OCI-LY1 (cell line): Measurements from ENCODE around the gene MTX3.

Experiments
- CTCF ChIP-seq: fragments of 200-600 bp; sonication (generic), shearing (Covaris generic); IDR thresholded peaks from 2 replicates; pipeline ENCODE4 v1.5.1; 2017; ENCODE audit warnings: mild to moderate bottlenecking, antibody characterized with exemption, low read length, moderate library complexity, mixed read lengths
- EZH2 ChIP-seq: fragments of 200-600 bp; sonication (generic), shearing (Covaris generic); IDR thresholded peaks from 2 replicates; pipeline ENCODE4 v1.8.0; 2017; ENCODE audit warnings: borderline replicate concordance, mixed run types, mild to moderate bottlenecking, antibody characterized with exemption, low read length, moderate library complexity, mixed read lengths

GRCh38 chr5:79992891-79993657 is 2.0 kb upstream of the MTX3 start:
- TF ChIP-seq CTCF = no peak
- no peak for TF ChIP-seq EZH2
